BJ (cell line): ENCODE results near the gene DNAJC5. TPM values are rescaled to one million over a fixed set of nuclear protein-coding genes. Genes with fewer than 3 reads are reported as not detected.
"Not testable (repeated sequence)": the region's sequence is repeated elsewhere in the genome, so short reads cannot be mapped to it uniquely, and the experiment has no call there.

Source experiments
- CTCF ChIA-PET: fragments of 350-600 bp; formaldehyde crosslinking; extraction: SDS; loops from one replicate; lab custom pipeline; 2021; ENCODE audit warnings: antibody characterized with exemption, inconsistent platforms; lab: Yijun Ruan, JAX
- POLR2A ChIA-PET: fragments of 300-600 bp; sonication (Branson Sonifier 250); formaldehyde crosslinking; extraction: SDS; loops from one replicate; lab custom pipeline; 2021; ENCODE audit warnings: antibody characterized with exemption; lab: Charles Lee
- DNase-seq: peaks from one replicate; pipeline ENCODE4 v3.0.0-alpha.2; 2011; ENCODE audit warnings: low read depth
- H3K27me3 ChIP-seq: 2 replicates; pipeline ENCODE4 v1.6.0; 2011; ENCODE audit warnings: low read length; ENCODE audit not compliant: control insufficient read depth, insufficient read depth
- H3K36me3 ChIP-seq: 2 replicates; pipeline ENCODE4 v1.5.1; 2011; ENCODE audit warnings: low read length; ENCODE audit not compliant: control insufficient read depth, insufficient read depth
- H3K4me3 ChIP-seq: 2 replicates; pipeline ENCODE4 v1.5.1; 2011; ENCODE audit warnings: low read depth, mild to moderate bottlenecking, control low read depth, low read length
- polyA plus RNA-seq: library from polyadenylated mRNA; depleted of rRNA; stranded (reverse); fragments of >200 nt; gene quantifications from 2 replicates; pipeline ENCODE4 v1.2.3, GENCODE V29; 2011
- TF ChIP-seq, protein P1 (sequence below): IDR thresholded peaks from 2 replicates; pipeline ENCODE4 v1.5.1; 2011; ENCODE audit warnings: low read depth, mild to moderate bottlenecking, control low read depth, inconsistent platforms, low read length, moderate library complexity; ENCODE audit not compliant: insufficient read depth

Gene DNAJC5
- polyA plus RNA-seq, 1 experiment = 45.6 TPM

DNA sequence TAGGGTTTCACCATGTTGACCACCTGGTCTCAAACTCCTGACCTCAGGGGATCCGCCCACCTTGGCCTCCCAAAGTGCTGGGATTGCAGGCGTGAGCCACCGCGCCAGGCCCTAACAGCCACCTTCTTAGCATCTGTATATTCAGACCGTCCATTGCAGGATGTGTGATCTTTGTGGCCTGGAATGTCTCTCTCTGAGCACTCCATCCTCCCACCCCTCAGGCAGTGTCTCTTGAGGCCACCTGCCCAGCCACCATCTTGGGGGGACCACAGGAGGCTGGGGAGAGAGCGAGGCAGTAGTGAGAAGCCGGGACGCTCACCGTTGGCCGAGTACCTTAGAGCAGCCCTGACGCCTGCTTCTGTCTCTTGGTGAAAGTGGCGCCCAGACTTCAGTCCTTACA lies 18.8 kb downstream of the DNAJC5 start:
- CTCF ChIA-PET = no interaction called here
- no peak for DNase-seq
- Histone ChIP-seq H3K4me3 (no peak overlapping the region), H3K36me3 (0 out of 2 replicates have a peak, but pooled peaks cover 1% of the 10 kb centered on the region), H3K27me3 (no peaks in the 10 kb centered on the region)
- POLR2A ChIA-PET = no interaction called here
- TF ChIP-seq, protein P1, sequence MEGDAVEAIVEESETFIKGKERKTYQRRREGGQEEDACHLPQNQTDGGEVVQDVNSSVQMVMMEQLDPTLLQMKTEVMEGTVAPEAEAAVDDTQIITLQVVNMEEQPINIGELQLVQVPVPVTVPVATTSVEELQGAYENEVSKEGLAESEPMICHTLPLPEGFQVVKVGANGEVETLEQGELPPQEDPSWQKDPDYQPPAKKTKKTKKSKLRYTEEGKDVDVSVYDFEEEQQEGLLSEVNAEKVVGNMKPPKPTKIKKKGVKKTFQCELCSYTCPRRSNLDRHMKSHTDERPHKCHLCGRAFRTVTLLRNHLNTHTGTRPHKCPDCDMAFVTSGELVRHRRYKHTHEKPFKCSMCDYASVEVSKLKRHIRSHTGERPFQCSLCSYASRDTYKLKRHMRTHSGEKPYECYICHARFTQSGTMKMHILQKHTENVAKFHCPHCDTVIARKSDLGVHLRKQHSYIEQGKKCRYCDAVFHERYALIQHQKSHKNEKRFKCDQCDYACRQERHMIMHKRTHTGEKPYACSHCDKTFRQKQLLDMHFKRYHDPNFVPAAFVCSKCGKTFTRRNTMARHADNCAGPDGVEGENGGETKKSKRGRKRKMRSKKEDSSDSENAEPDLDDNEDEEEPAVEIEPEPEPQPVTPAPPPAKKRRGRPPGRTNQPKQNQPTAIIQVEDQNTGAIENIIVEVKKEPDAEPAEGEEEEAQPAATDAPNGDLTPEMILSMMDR = no peak

DNA sequence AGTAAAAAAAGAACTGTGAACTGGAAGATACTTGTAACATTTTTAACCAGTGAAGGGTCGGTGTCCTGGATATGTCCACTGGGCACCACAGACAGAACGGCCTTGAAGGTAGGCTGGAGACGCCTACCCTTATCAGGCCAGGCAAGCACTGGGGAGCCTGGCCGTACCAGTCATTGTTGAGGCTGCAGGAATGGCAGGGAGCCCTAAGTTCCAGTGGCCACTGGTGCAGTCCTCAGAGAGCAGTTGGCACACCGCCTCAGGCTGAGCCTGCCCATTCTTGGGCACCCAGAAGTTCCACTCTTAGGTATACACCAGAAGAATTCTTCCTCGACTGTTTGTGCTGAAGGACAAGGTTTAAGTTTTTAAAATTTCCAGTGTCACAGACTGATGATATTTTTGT lies 20.5 kb downstream of the DNAJC5 start:
- Histone ChIP-seq H3K4me3 (no peak overlapping the region), H3K36me3 (peaks cover 6% of the 10 kb centered on the region; the same call in 1 of the 2 replicates), H3K27me3 (no peaks in the 10 kb centered on the region)
- TF ChIP-seq, protein P1 = no peak
- POLR2A ChIA-PET = no interaction called here
- no peak for DNase-seq
- CTCF ChIA-PET = interaction anchor here (0.6 kb wide), 1 partner anchor 14 kb away, joined by 4 read pairs; no protein-coding TSS in a partner anchor

DNA sequence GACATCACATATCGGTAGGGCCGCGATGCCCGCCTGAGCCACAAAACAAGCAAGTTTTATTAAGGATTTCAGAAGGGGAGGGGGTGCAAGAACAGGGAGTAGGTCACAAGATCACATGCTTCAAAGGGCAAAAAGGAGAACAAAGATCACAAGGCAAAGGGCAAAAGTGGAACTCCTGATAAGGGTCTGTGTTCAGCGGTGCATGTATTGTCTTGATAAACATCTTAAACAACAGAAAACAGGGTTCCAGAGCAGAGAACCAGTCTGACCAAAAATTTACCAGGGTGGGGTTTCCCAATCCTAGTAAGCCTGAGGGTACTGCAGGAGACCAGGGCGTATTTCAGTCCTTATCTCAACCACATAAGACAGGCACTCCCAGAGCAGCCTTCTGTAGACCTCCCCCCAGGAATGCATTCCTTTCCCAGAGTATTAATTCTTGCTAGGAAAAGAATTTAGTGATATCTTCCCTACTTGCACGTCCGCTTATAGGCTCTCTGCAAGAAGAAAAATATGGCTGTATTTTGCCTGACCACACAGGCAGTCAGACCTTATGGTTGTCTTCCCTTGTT lies 21.5 kb downstream of the DNAJC5 start:
- H3K4me3 ChIP-seq, H3K36me3 ChIP-seq, POLR2A ChIA-PET, DNase-seq, CTCF ChIA-PET, H3K27me3 ChIP-seq: not testable (repeated sequence)

DNA sequence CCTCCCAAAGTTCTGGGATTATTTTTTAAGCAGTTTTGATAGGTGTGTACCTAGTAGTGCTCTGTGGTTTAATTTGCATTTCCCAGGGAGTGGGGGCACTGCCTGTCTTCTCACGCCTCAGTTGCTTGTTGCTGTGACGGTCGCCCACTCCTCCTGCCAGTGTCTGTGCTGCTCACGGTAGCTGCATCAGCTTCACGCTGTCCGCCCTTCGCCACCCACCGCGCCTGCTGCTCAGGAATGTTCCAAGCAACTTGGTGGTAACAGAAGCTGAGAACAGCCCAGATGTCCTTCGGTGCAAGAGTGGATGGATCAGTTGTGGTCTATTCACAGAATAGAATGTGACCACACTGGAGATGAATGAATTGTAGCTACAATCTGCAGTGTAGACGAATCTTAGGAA lies 22.9 kb downstream of the DNAJC5 start:
- Histone ChIP-seq H3K4me3 (no peak overlapping the region), H3K36me3 (peaks cover 6% of the 10 kb centered on the region; the same call in 1 of the 2 replicates), H3K27me3 (no peaks in the 10 kb centered on the region)
- CTCF ChIA-PET = interaction anchor here (0.8 to 0.9 kb wide), 2 partner anchors 8 to 55 kb away, joined by 3 read pairs; no protein-coding TSS in a partner anchor
- TF ChIP-seq, protein P1 = no peak
- POLR2A ChIA-PET = no interaction called here
- DNase-seq = no peak

DNA sequence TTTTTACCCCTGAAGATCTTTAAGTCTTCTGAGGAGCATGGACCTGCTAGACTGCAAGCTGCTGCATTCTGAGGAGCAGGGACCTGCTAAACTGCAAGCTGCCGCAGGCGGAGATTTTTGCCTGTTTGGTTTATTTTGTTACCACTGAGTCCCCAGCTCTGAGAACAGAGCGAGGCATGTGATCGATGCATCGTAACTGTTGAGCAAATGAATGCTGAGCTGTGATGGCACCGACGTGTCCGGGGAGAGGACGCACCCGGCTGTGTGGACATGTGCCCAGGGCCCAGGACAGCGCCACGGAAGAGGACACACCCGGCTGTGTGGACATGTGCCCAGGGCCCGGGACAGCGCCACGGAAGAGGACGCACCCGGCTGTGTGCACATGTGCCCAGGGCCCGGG lies 24.2 kb downstream of the DNAJC5 start:
- CTCF ChIA-PET = interaction anchor here (0.6 kb wide), 1 partner anchor 333 kb away, joined by 3 read pairs; no protein-coding TSS in a partner anchor
- POLR2A ChIA-PET = no interaction called here
- Histone ChIP-seq H3K36me3 (peaks cover 6% of the 10 kb centered on the region; the same call in 1 of the 2 replicates), H3K27me3 (no peaks in the 10 kb centered on the region), H3K4me3 (no peak overlapping the region)
- TF ChIP-seq, protein P1 = no peak
- no peak for DNase-seq
